GM20431 (cell line): Measurements from ENCODE around the gene MAPK8.
"Not testable (repeated sequence)": the region's sequence is repeated elsewhere in the genome, so short reads cannot be mapped to it uniquely, and the experiment has no call there.

Experiments
- in situ Hi-C: fragments of 300-500 bp; cut with MseI, MboI; formaldehyde crosslinking; loops from one replicate; pipeline ENCODE4 v1.15.0; 2020; ENCODE audit warnings: low sequenced_read_pairs; ENCODE audit not compliant: unreplicated experiment

Gene MAPK8

DNA sequence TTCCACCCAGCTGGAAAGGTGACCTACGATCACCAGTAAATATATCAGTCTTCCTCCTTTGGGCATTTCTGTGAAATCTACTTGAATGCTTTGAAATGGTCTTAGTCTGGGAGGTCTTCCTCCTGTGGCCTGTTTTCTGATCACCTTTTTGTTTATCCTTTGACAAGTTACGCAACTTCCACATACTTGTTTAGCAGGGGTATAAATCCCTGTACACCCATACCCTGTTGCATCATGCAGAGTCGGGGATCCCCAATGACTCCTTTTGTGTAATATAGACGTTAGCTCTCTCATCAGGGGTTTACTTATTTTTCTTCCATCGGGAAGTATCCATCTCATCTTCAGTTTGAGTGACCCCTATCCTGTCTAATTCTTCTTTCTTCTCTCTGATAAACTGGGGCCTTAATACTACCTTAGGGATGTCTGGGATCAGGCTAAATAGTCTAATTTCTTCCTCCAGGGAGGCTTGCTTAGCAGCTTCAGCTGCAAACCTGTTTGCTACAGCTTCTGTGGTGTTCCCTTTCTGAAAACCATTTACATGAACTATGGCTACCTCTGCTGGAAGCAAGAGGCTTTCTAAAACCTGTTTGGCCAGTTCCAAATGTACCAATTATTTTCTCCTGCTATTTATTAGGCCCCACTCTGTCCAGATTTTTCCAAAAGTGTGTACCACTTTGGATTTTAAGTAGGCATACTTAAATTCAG is 25.8 kb downstream of the MAPK8 start:
- in situ Hi-C loops: no loop called here

GRCh38 chr10:48332871-48333216 is 26.4 kb downstream of the MAPK8 start:
- in situ Hi-C loops: no loop called here

GRCh38 chr10:48333856-48334255 is 27.4 kb downstream of the MAPK8 start:
- in situ Hi-C loops: no loop called here

DNA sequence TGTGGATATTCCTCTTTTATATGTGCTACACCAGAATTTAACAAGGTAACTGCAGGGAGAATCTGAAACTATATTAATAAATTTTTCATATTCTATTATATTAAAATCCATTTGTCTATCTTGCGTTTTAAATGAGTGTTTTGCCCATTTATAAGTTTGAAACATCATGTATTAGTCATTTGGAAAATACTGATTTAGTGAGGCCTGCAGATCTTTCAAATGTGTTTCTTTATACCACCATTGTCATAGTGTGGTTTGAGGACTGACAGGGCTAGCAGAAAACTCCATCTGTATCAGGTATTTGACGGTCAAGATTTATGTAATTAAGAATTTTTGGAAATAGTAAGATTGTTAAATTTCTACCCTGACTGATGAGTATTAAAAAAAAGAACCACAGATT is 29.3 kb downstream of the MAPK8 start:
- in situ Hi-C loops: no loop called here

- in situ Hi-C loops: no loop called here
These were observed 30.6 kb downstream of the MAPK8 start for GRCh38 chr10:48336978-48337599.

GRCh38 chr10:48340734-48341133 is 34.3 kb downstream of the MAPK8 start:
- in situ Hi-C loops: no loop called here

- in situ Hi-C loops: no loop called here
These were observed 36.6 kb downstream of the MAPK8 start for GRCh38 chr10:48343106-48343505.

DNA sequence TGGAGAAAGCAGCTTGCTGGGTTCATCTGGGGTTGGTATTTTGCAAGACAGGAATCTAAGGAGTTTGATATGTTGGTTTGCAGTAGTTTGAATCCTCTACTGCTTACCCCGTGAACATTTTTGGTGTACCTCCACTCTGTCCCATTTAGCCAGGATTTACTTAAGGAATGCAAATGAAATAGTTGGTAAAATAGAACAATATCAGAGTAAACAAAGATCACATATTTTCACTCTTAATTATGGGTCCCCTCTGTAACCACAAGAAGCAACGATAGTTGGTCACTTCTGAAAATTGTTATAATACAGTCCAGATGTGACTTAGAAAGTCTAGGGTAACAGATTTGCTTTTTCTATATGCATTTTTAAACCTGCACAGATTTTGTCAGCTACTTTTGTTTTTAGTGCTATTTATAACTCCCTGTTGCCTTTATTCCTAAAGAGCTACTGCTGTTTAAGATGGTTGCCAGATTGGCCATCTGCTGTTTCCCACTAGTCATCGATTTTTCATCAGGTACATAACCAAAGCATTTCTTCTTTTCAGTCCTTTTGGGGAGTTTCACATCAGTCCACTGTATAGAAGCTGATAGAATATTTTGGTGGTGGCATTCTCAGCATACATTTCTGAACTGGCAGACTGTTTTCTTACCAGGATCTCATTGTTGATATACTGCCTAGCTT is 37.6 kb downstream of the MAPK8 start:
- in situ Hi-C loops: no loop called here

- in situ Hi-C loops: not testable (repeated sequence)
These were observed 39.8 kb downstream of the MAPK8 start for GRCh38 chr10:48346248-48346647.

DNA sequence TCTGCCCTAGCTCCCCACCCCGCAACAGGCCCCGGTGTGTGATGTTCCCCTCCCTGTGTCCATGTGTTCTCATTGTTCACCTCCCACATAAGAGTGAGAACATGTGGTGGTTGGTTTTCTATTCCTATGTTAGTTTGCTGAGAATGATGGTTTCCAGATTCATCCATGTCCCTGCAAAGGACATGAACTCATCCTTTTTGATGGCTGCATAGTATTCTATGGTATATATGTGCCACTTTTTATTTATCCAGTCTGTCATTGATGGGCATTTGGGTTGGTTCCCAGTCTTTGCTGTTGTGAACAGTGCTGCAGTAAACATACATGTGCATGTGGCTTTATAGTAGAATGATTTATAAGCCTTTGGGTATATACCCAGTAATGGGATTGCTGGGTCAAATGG is 41.1 kb downstream of the MAPK8 start:
- in situ Hi-C loops: not testable (repeated sequence)

- in situ Hi-C loops: not testable (repeated sequence)
These were observed 41.5 kb downstream of the MAPK8 start for GRCh38 chr10:48347943-48348342.

- in situ Hi-C loops: loop anchor here (25.0 kb wide), 1 partner anchor 159 kb away; no protein-coding TSS in a partner anchor
These were observed 46.8 kb downstream of the MAPK8 start for GRCh38 chr10:48353246-48353645.

DNA sequence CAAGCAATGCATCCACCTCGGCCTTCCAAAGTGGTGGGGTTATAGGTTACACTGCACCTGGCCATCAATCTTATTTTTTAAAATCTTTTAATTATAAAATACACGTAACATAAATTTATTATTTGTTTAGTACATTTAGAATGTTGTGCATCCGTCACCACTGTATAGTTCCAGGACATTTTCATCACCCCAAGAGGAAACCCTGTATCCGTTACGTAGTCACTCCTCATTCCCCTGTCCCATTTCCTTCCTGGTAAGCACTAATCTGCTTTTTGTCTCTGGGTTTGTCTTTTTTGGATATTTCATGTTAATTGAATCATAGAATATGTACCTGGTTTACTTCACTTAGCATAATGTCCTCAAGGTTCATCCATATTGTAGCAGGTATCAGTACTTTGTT is 51.2 kb downstream of the MAPK8 start:
- in situ Hi-C loops: loop anchor here (25.0 kb wide), 1 partner anchor 155 kb away; no protein-coding TSS in a partner anchor

DNA sequence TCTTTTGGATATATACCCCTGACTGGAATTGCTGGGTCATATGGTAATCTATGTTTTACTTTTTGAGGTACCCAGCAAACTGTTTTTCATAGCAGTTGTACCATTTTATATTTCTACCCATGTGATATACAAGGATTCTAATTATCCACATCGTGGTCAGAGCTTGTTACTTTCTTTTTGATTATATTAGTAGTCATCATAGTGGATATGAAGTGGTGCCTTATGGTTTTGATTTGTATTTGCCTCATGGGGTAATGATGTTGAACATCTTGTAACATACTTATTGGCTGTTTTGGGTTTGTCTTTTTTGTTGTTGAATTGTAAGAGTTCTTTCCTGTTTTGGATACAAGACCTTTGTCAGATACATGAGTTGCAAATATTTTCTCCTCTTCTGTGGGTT is 51.7 kb downstream of the MAPK8 start:
- in situ Hi-C loops: loop anchor here (25.0 kb wide), 1 partner anchor 154 kb away; no protein-coding TSS in a partner anchor

- in situ Hi-C loops: loop anchor here (25.0 kb wide), 1 partner anchor 153 kb away; no protein-coding TSS in a partner anchor
These were observed 52.4 kb downstream of the MAPK8 start for GRCh38 chr10:48358838-48359237.

GRCh38 chr10:48361176-48361575 is 54.7 kb downstream of the MAPK8 start:
- in situ Hi-C loops: loop anchor here (25.0 kb wide), 1 partner anchor 151 kb away; no protein-coding TSS in a partner anchor

GRCh38 chr10:48363617-48364355 is 57.3 kb downstream of the MAPK8 start:
- in situ Hi-C loops: loop anchor here (25.0 kb wide), 1 partner anchor 149 kb away; no protein-coding TSS in a partner anchor

GRCh38 chr10:48364659-48365405 is 58.4 kb downstream of the MAPK8 start:
- in situ Hi-C loops: loop anchor here (25.0 kb wide), 1 partner anchor 147 kb away; no protein-coding TSS in a partner anchor

GRCh38 chr10:48365668-48366067 is 59.2 kb downstream of the MAPK8 start:
- in situ Hi-C loops: loop anchor here (25.0 kb wide), 1 partner anchor 147 kb away; no protein-coding TSS in a partner anchor
